Neuronal stem cell (in vitro differentiated cells): ENCODE measurements around the gene RESF1.

ENCODE experiments used
- DNase-seq: peaks from one replicate; pipeline ENCODE4 v3.0.0-alpha.2; 2013; ENCODE audit warnings: low spot score
- H2AFZ ChIP-seq: one replicate; pipeline ENCODE4 v1.6.1; 2013; ENCODE audit warnings: mild to moderate bottlenecking, low read length, inconsistent platforms
- H2AK5ac ChIP-seq: 2 replicates; pipeline ENCODE4 v1.6.1; 2013; ENCODE audit warnings: low read depth, mild to moderate bottlenecking, inconsistent platforms, low read length, moderate library complexity, mixed read lengths
- H2BK120ac ChIP-seq: 2 replicates; pipeline ENCODE4 v1.6.1; 2013; ENCODE audit warnings: low read depth, mild to moderate bottlenecking, inconsistent platforms, low read length, moderate library complexity, mixed read lengths
- H2BK12ac ChIP-seq: one replicate; pipeline ENCODE4 v1.6.1; 2013; ENCODE audit warnings: low read length, inconsistent platforms
- H2BK15ac ChIP-seq: 2 replicates; pipeline ENCODE4 v1.6.1; 2013; ENCODE audit warnings: mild to moderate bottlenecking, low read length, inconsistent platforms, mixed read lengths
- H2BK5ac ChIP-seq: one replicate; pipeline ENCODE4 v1.6.1; 2013; ENCODE audit warnings: inconsistent platforms, mild to moderate bottlenecking, low read length, moderate library complexity
- H3K14ac ChIP-seq: one replicate; pipeline ENCODE4 v1.6.1; 2013; ENCODE audit warnings: low read length, inconsistent platforms
- H3K18ac ChIP-seq: 2 replicates; pipeline ENCODE4 v1.6.1; 2013; ENCODE audit warnings: low read length, inconsistent platforms
- H3K23ac ChIP-seq: 2 replicates; pipeline ENCODE4 v1.6.1; 2013; ENCODE audit warnings: low read depth, mild to moderate bottlenecking, mixed read lengths, low read length, inconsistent platforms; ENCODE audit not compliant: poor library complexity
- H3K27ac ChIP-seq: replicated peaks from 3 replicates; pipeline ENCODE4 v1.5.1; 2013; ENCODE audit warnings: low read length, inconsistent platforms
- H3K27me3 ChIP-seq, 3 experiments: 2 replicates each; pipeline ENCODE4 v1.6.1; 2013; ENCODE audit warnings: low read length in 3 of 3, mild to moderate bottlenecking in 2 of 3, inconsistent platforms in 1 of 3, low read depth in 1 of 3, mixed read lengths in 1 of 3, moderate library complexity in 1 of 3; ENCODE audit not compliant: control insufficient read depth in 3 of 3, insufficient read depth in 3 of 3
- H3K36me3 ChIP-seq, 2 donors: replicated peaks in 1 of 2; 2 replicates each; pipeline ENCODE4 v1.6.1; 2013; ENCODE audit warnings: low read length in 2 of 2; ENCODE audit not compliant: control insufficient read depth in 2 of 2, insufficient read depth in 2 of 2
- H3K4ac ChIP-seq: 2 replicates; pipeline ENCODE4 v1.6.1; 2013; ENCODE audit warnings: inconsistent platforms, mild to moderate bottlenecking, low read length, moderate library complexity
- H3K4me1 ChIP-seq, 2 donors: 1 replicate in 1 of 2; 2 replicates in 1 of 2; pipeline ENCODE4 v1.6.1; 2013; ENCODE audit warnings: low read length in 2 of 2, low read depth in 1 of 2; ENCODE audit not compliant: control insufficient read depth in 2 of 2, insufficient read depth in 1 of 2
- H3K4me2 ChIP-seq: one replicate; pipeline ENCODE4 v1.6.1; 2013; ENCODE audit warnings: mild to moderate bottlenecking, low read length, inconsistent platforms; ENCODE audit not compliant: insufficient read depth, poor library complexity, severe bottlenecking
- H3K4me3 ChIP-seq, 2 donors: 2 replicates each; pipeline ENCODE4 v1.5.1; 2013; ENCODE audit warnings: low read length in 2 of 2, mild to moderate bottlenecking in 2 of 2, inconsistent platforms in 1 of 2, moderate library complexity in 1 of 2
- H3K79me1 ChIP-seq: one replicate; pipeline ENCODE4 v1.6.1; 2013; ENCODE audit warnings: low read depth, mild to moderate bottlenecking, inconsistent platforms, low read length, moderate library complexity
- H3K9ac ChIP-seq: one replicate; pipeline ENCODE4 v1.6.1; 2013; ENCODE audit warnings: mild to moderate bottlenecking, low read depth, low read length, inconsistent platforms; ENCODE audit not compliant: poor library complexity
- H3K9me3 ChIP-seq, 2 donors: replicated peaks in 1 of 2; 2 replicates each; pipeline versions ENCODE3 to v1.6.1; 2013; ENCODE audit warnings: low read length in 2 of 2, mild to moderate bottlenecking in 2 of 2, inconsistent platforms in 1 of 2, low read depth in 1 of 2, mixed read lengths in 1 of 2, moderate library complexity in 1 of 2; ENCODE audit not compliant: control insufficient read depth in 2 of 2, insufficient read depth in 1 of 2
- H4K8ac ChIP-seq: one replicate; pipeline ENCODE4 v1.6.1; 2013; ENCODE audit warnings: low read depth, mild to moderate bottlenecking, inconsistent platforms, low read length, moderate library complexity
- H4K91ac ChIP-seq: one replicate; pipeline ENCODE4 v1.6.1; 2013; ENCODE audit warnings: low read length, low read depth, mild to moderate bottlenecking, inconsistent platforms; ENCODE audit not compliant: poor library complexity
- WGBS, 2 donors: extraction: QIAGEN DNeasy Blood & Tissue Kit; methylation state at CpG; one replicate each; pipeline ENCODE4 v1.1.7; 2013; ENCODE audit warnings: missing lambda C conversion rate in 2 of 2, mixed read lengths in 1 of 2; ENCODE audit not compliant: insufficient read length in 2 of 2, insufficient replicate concordance in 1 of 2; ENCODE audit errors: extremely low coverage in 2 of 2; 5-methylcytosine and 5-hydroxymethylcytosine counted together

The RESF1 gene

GRCh38 chr12:31973818-31974217 is 14.6 kb downstream of the RESF1 start:
- H3K9ac ChIP-seq: no peak overlapping the region
- no peak overlapping the region for H2AK5ac ChIP-seq
- peaks cover 31 to 84% of the 10 kb centered on the region in 2 donors for H3K36me3 ChIP-seq
- no peaks in the 10 kb centered on the region for H3K4me1 ChIP-seq
- no peak overlapping the region for H3K18ac ChIP-seq
- H3K14ac ChIP-seq: no peak overlapping the region
- H3K9me3 ChIP-seq: peaks cover 23 to 60% of the 10 kb centered on the region in 2 donors
- no peak overlapping the region for H3K4ac ChIP-seq
- H3K27me3 ChIP-seq: no peaks in the 10 kb centered on the region
- no peak overlapping the region for H3K23ac ChIP-seq
- no peak overlapping the region for H2BK5ac ChIP-seq
- no peak for DNase-seq
- H4K91ac ChIP-seq: no peak overlapping the region
- H3K4me2 ChIP-seq: no peak overlapping the region
- no peak overlapping the region for H2BK12ac ChIP-seq
- H2BK15ac ChIP-seq: no peak overlapping the region
- no peak overlapping the region for H2BK120ac ChIP-seq
- H3K4me3 ChIP-seq: no peak overlapping the region
- H3K79me1 ChIP-seq: peaks cover 4% of the 10 kb centered on the region
- no peak overlapping the region for H2AFZ ChIP-seq
- H4K8ac ChIP-seq: no peak overlapping the region
- H3K27ac ChIP-seq: no peak overlapping the region
- no CpG with 5 or more reads among the region's 5 CpGs for WGBS, 2 donors

- Histone ChIP-seq H3K4me2 (no peak overlapping the region), H3K4ac (no peak overlapping the region), H2AK5ac (no peak overlapping the region), H3K27ac (no peak overlapping the region), H3K36me3 (peaks cover 30 to 83% of the 10 kb centered on the region in 2 donors), H3K9me3 (peaks cover 27 to 61% of the 10 kb centered on the region in 2 donors), H4K91ac (no peak overlapping the region), H2BK12ac (no peak overlapping the region), H3K9ac (no peak overlapping the region), H2AFZ (no peak overlapping the region), H2BK120ac (no peak overlapping the region), H2BK15ac (no peak overlapping the region), H3K79me1 (peaks cover 4% of the 10 kb centered on the region), H3K27me3 (no peaks in the 10 kb centered on the region), H2BK5ac (no peak overlapping the region), H3K23ac (no peak overlapping the region), H4K8ac (no peak overlapping the region), H3K14ac (no peak overlapping the region), H3K4me3 (no peak overlapping the region), H3K4me1 (no peaks in the 10 kb centered on the region), H3K18ac (no peak overlapping the region)
- DNase-seq: no peak
- no CpG with 5 or more reads among the region's 5 CpGs for WGBS, 2 donors
Measured at GRCh38 chr12:31974673-31975072, 15.5 kb downstream of the RESF1 start.

- Histone ChIP-seq H2BK5ac (no peak overlapping the region), H2AK5ac (no peak overlapping the region), H3K27me3 (no peaks in the 10 kb centered on the region), H4K91ac (no peak overlapping the region), H3K4me3 (no peak overlapping the region), H3K4me2 (no peak overlapping the region), H3K36me3 (peaks cover 28 to 87% of the 10 kb centered on the region in 2 donors), H3K79me1 (no peaks in the 10 kb centered on the region), H3K23ac (no peak overlapping the region), H3K27ac (no peak overlapping the region), H4K8ac (no peak overlapping the region), H2BK120ac (no peak overlapping the region), H3K9me3 (peaks cover 36 to 53% of the 10 kb centered on the region in 2 donors), H2BK15ac (no peak overlapping the region), H3K14ac (no peak overlapping the region), H3K18ac (no peak overlapping the region), H2BK12ac (no peak overlapping the region), H3K4me1 (no peaks in the 10 kb centered on the region), H3K9ac (no peak overlapping the region), H3K4ac (no peak overlapping the region), H2AFZ (no peak overlapping the region)
- no peak for DNase-seq
- WGBS, 2 donors: no CpG with 5 or more reads among the region's 13 CpGs
Measured at GRCh38 chr12:31984806-31985591, 25.8 kb downstream of the RESF1 start.

GRCh38 chr12:31985832-31986231 is 26.6 kb downstream of the RESF1 start:
- Histone ChIP-seq H3K4me1 (no peaks in the 10 kb centered on the region), H3K9ac (no peak overlapping the region), H3K27ac (no peak overlapping the region), H3K4me3 (no peak overlapping the region), H3K14ac (no peak overlapping the region), H3K79me1 (no peaks in the 10 kb centered on the region), H2BK5ac (no peak overlapping the region), H3K18ac (no peak overlapping the region), H2AK5ac (no peak overlapping the region), H2AFZ (no peak overlapping the region), H3K4me2 (no peak overlapping the region), H2BK12ac (no peak overlapping the region), H2BK120ac (no peak overlapping the region), H3K27me3 (no peaks in the 10 kb centered on the region), H4K91ac (no peak overlapping the region), H3K4ac (no peak overlapping the region), H4K8ac (no peak overlapping the region), H3K9me3 (peaks cover 35 to 46% of the 10 kb centered on the region in 2 donors), H3K23ac (no peak overlapping the region), H3K36me3 (peaks cover 29 to 87% of the 10 kb centered on the region in 2 donors), H2BK15ac (no peak overlapping the region)
- WGBS, 2 donors: no CpG with 5 or more reads among the region's 4 CpGs
- no peak for DNase-seq
